Effector memory CD8-positive, alpha-beta T cell (primary cell): ENCODE measurements around the gene DUSP1.
A peak's percentile ranks its signal among the peaks of the same experiment; 100 is the strongest.

Source experiments
- ATAC-seq: fragments of 150-1000 bp; cut with Tn5 transposase; replicated peaks from 2 replicates; pipeline ENCODE4 v1.10.0; 2021; ENCODE audit warnings: mild to moderate bottlenecking, moderate library complexity
- DNase-seq, 3 experiments: peaks; one replicate each; pipeline ENCODE4 v3.0.0; 2021
- H3K27ac Mint-ChIP-seq, 2 donors: one replicate each; pipeline ENCODE4 v1.8.0; 2022; ENCODE audit warnings: mild to moderate bottlenecking in 2 of 2, mixed read lengths in 2 of 2, moderate library complexity in 2 of 2
- H3K27me3 Mint-ChIP-seq, 2 donors: one replicate each; pipeline ENCODE4 v1.8.0; 2022; ENCODE audit warnings: mixed read lengths in 2 of 2
- H3K36me3 Mint-ChIP-seq: one replicate; pipeline ENCODE4 v1.8.0; 2022; ENCODE audit warnings: mild to moderate bottlenecking, moderate library complexity, mixed read lengths; ENCODE audit not compliant: insufficient read depth
- H3K4me1 Mint-ChIP-seq, 2 donors: one replicate each; pipeline ENCODE4 v1.8.0; 2022; ENCODE audit warnings: low read depth in 2 of 2, mixed read lengths in 2 of 2
- H3K4me3 Mint-ChIP-seq, 2 donors: one replicate each; pipeline ENCODE4 v1.8.0; 2022; ENCODE audit warnings: mild to moderate bottlenecking in 2 of 2, mixed read lengths in 2 of 2, moderate library complexity in 2 of 2
- H3K9me3 Mint-ChIP-seq, 2 donors: one replicate each; pipeline ENCODE4 v1.8.0; 2022; ENCODE audit warnings: mixed read lengths in 2 of 2

Gene DUSP1

GRCh38 chr5:172731680-172732074 is 39.3 kb downstream of the DUSP1 start:
- no peak overlapping the region for H3K4me3 Mint-ChIP-seq
- H3K27me3 Mint-ChIP-seq: peaks cover 0 to 6% of the 10 kb centered on the region in 2 donors
- peaks cover 3% of the 10 kb centered on the region for H3K36me3 Mint-ChIP-seq
- ATAC-seq (peak; percentile 87), DNase-seq (peak in 2 of 3 experiments; percentile 21 to 36)
- no peaks in the 10 kb centered on the region for H3K9me3 Mint-ChIP-seq
- peak overlapping the region in 1 of 2 donors; percentile 84 for H3K27ac Mint-ChIP-seq
- peaks cover 0 to 20% of the 10 kb centered on the region in 2 donors for H3K4me1 Mint-ChIP-seq

GRCh38 chr5:172730981-172731679 is 39.9 kb downstream of the DUSP1 start:
- Mint-ChIP-seq H3K9me3 (no peaks in the 10 kb centered on the region), H3K27ac (peak overlapping the region in 1 of 2 donors; percentile 84), H3K4me1 (peaks cover 0 to 21% of the 10 kb centered on the region in 2 donors), H3K36me3 (peaks cover 3% of the 10 kb centered on the region), H3K4me3 (no peak overlapping the region), H3K27me3 (peaks cover 0 to 6% of the 10 kb centered on the region in 2 donors)
- ATAC-seq (peak; percentile 67), DNase-seq (no peak)

DNA sequence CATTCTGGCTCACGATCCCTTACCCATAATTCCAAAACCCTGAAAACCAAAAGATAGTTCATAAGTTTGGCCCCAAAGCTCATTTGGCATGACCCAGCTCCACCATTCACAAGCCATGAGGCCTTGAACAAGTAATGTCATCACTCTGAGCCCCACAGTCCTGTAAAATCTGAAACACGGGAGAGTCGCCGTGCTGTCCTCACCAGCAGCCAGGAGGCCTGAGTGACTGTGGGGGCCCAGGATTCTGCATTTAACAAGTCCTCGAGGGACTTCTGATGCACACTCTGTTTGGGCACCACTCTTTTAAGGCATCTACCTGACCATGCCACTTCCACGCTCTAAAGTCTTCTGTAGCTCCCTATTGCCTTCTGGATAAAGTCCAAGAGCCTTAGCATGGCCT is 40.8 kb downstream of the DUSP1 start:
- DNase-seq: no peak
- no peak overlapping the region for H3K27ac Mint-ChIP-seq
- H3K36me3 Mint-ChIP-seq: peaks cover 3% of the 10 kb centered on the region
- H3K27me3 Mint-ChIP-seq: peaks cover 0 to 6% of the 10 kb centered on the region in 2 donors
- no peak for ATAC-seq
- peaks cover 0 to 22% of the 10 kb centered on the region in 2 donors for H3K4me1 Mint-ChIP-seq
- H3K4me3 Mint-ChIP-seq: no peak overlapping the region
- H3K9me3 Mint-ChIP-seq: no peaks in the 10 kb centered on the region

DNA sequence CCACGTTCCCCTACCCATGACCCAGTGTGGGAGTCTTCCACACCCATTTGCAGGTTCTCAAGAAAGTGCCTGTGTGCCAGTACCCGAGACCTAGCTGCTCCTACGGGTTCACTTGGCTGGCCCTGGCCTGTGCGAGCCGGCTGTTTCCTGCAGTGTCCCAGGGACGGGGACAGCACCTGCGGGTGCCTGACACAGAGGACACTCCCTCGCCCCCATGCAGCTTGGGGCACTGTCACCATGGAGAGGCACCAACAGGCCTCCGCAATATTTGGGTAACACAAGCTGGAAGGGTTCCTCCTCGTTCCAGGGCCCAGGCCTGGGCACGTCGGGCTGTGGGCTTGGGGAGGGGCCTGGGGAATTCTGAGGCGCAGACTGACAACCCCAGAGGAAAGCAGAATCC is 41.4 kb downstream of the DUSP1 start:
- DNase-seq (no peak), ATAC-seq (no peak)
- no peaks in the 10 kb centered on the region for H3K9me3 Mint-ChIP-seq
- H3K27ac Mint-ChIP-seq: no peak overlapping the region
- peaks cover 0 to 20% of the 10 kb centered on the region in 2 donors for H3K4me1 Mint-ChIP-seq
- peaks cover 0 to 6% of the 10 kb centered on the region in 2 donors for H3K27me3 Mint-ChIP-seq
- no peak overlapping the region for H3K4me3 Mint-ChIP-seq
- peaks cover 3% of the 10 kb centered on the region for H3K36me3 Mint-ChIP-seq

DNA sequence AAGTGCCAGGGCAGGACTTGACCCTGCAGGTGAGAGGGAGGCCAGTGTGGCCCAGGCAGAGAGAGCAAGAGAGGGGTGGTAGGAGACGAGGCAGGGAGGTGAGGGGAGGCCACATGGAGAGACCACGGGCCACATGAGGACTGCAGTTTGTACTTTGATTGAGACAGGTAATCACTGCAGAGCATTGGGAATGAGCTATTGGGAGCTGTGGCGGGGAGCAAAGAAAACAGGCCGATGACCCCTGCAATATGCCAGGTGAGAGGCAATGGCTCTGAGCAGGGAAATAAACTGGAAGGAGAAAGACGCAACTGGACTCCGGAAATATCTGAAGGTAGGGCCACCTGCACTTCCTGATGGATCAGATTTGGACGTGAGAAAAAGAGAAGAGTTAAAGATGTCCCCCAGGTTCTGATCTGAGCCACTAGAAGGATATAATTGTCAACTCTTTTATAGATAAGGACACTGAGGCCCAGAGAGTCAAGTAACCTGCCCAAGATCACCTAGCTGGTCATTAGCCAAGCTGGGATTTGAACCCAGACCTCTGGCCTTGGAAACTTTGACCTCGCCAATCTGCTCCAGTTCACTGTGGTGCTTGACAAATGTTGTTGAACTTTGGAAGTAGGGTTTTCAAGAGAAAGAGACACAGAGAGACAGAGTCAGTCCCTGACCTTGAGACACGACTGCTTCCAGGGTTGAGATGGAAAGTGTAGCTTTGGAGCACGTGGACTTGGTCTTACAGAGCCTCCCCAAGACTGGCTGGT is 42.3 kb downstream of the DUSP1 start:
- H3K27ac Mint-ChIP-seq: peak overlapping the region in 1 of 2 donors; percentile 10
- H3K27me3 Mint-ChIP-seq: peaks cover 2 to 6% of the 10 kb centered on the region in 2 donors
- no peak for ATAC-seq
- DNase-seq: no peak
- peaks cover 3% of the 10 kb centered on the region for H3K36me3 Mint-ChIP-seq
- no peaks in the 10 kb centered on the region for H3K9me3 Mint-ChIP-seq
- H3K4me3 Mint-ChIP-seq: no peak overlapping the region
- H3K4me1 Mint-ChIP-seq: peaks cover under 1 to 26% of the 10 kb centered on the region in 2 donors

GRCh38 chr5:172727551-172727950 is 43.4 kb downstream of the DUSP1 start:
- H3K4me3 Mint-ChIP-seq: no peak overlapping the region
- ATAC-seq (no peak), DNase-seq (no peak)
- H3K27me3 Mint-ChIP-seq: peaks cover 5 to 6% of the 10 kb centered on the region in 2 donors
- no peaks in the 10 kb centered on the region for H3K9me3 Mint-ChIP-seq
- H3K36me3 Mint-ChIP-seq: peaks cover 3% of the 10 kb centered on the region
- H3K4me1 Mint-ChIP-seq: peaks cover 10 to 30% of the 10 kb centered on the region in 2 donors
- H3K27ac Mint-ChIP-seq: no peak overlapping the region

GRCh38 chr5:172726966-172727365 is 44.0 kb downstream of the DUSP1 start:
- peaks cover 5 to 6% of the 10 kb centered on the region in 2 donors for H3K27me3 Mint-ChIP-seq
- H3K9me3 Mint-ChIP-seq: no peaks in the 10 kb centered on the region
- DNase-seq: no peak
- H3K4me1 Mint-ChIP-seq: peaks cover 15 to 34% of the 10 kb centered on the region in 2 donors
- H3K27ac Mint-ChIP-seq: no peak overlapping the region
- ATAC-seq: no peak
- peaks cover 6% of the 10 kb centered on the region for H3K36me3 Mint-ChIP-seq
- no peak overlapping the region for H3K4me3 Mint-ChIP-seq

DNA sequence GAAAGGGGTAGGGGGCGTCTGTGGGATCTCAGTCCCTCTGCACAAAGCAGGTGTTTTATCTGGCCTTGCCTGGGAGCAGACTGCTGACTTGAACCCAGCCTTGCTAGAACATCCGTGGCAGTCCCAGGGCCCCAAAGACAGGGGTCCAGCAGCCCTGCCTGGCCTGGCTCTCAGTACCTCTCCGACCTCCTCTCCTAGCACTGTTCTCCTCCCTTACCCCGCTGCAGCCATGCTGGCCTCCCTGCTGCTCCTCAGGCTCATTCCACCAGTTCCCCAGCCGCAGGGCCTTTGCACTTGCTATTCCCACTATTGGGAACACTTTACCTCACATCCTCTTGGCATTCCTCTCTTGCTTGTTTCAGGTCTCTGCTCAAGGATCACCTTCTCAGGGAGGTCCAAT is 45.2 kb downstream of the DUSP1 start:
- no peak overlapping the region for H3K4me3 Mint-ChIP-seq
- no peak for ATAC-seq
- peaks cover 6% of the 10 kb centered on the region for H3K36me3 Mint-ChIP-seq
- peaks cover 5 to 6% of the 10 kb centered on the region in 2 donors for H3K27me3 Mint-ChIP-seq
- H3K27ac Mint-ChIP-seq: no peak overlapping the region
- no peak for DNase-seq
- no peaks in the 10 kb centered on the region for H3K9me3 Mint-ChIP-seq
- peaks cover 23 to 41% of the 10 kb centered on the region in 2 donors for H3K4me1 Mint-ChIP-seq

DNA sequence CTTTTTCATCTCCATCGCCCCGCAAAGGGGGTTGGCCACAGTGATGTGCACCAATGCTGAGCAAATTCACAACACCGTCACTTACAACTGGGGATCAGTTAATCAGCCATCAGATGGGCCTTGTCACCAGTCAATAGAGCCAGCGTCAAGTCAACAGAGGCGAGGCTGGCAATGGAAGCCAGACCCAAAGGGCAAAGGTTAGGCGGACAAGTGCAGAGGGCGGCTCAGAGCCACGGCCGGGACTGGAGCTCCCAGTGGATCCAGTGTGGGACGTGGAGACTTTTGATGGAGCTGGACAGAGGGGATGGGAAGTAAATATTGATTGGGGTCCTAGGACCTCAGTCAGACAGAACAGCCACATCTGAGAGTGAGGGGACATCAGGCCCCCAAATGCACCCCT is 45.7 kb downstream of the DUSP1 start:
- no peak overlapping the region for H3K27ac Mint-ChIP-seq
- DNase-seq: no peak
- peaks cover 6% of the 10 kb centered on the region for H3K36me3 Mint-ChIP-seq
- peaks cover 5 to 6% of the 10 kb centered on the region in 2 donors for H3K27me3 Mint-ChIP-seq
- H3K9me3 Mint-ChIP-seq: no peaks in the 10 kb centered on the region
- H3K4me3 Mint-ChIP-seq: no peak overlapping the region
- no peak for ATAC-seq
- H3K4me1 Mint-ChIP-seq: peaks cover 23 to 40% of the 10 kb centered on the region in 2 donors

GRCh38 chr5:172724242-172725183 is 46.5 kb downstream of the DUSP1 start:
- H3K4me1 Mint-ChIP-seq: peaks cover 23 to 44% of the 10 kb centered on the region in 2 donors
- no peaks in the 10 kb centered on the region for H3K9me3 Mint-ChIP-seq
- DNase-seq (no peak), ATAC-seq (no peak)
- H3K27me3 Mint-ChIP-seq: peaks cover 5 to 6% of the 10 kb centered on the region in 2 donors
- H3K36me3 Mint-ChIP-seq: peaks cover 6% of the 10 kb centered on the region
- no peak overlapping the region for H3K4me3 Mint-ChIP-seq
- H3K27ac Mint-ChIP-seq: no peak overlapping the region

DNA sequence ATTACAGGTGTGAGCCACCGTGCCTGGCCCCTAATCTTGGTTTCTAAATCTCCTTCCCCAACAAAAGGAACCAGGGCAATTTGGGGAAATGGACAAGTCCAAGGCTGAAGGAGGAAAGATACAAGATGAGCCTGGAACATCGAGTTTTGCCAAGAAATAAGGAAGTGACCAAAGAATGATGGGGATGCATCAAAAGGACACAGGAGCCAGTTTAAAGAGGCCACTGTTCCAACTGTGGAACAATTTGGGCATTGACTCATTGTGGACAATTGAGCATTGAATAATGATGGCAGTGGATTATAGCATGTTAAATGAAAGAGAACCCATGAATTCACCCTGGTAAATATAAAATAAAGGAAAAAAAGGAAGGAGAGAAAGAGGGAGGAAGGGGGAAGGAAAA is 47.5 kb downstream of the DUSP1 start:
- ATAC-seq (no peak), DNase-seq (no peak)
- Mint-ChIP-seq H3K9me3 (no peaks in the 10 kb centered on the region), H3K4me3 (no peak overlapping the region), H3K4me1 (peaks cover 23 to 43% of the 10 kb centered on the region in 2 donors), H3K27ac (no peak overlapping the region), H3K36me3 (peaks cover 6% of the 10 kb centered on the region), H3K27me3 (peaks cover 5 to 6% of the 10 kb centered on the region in 2 donors)

DNA sequence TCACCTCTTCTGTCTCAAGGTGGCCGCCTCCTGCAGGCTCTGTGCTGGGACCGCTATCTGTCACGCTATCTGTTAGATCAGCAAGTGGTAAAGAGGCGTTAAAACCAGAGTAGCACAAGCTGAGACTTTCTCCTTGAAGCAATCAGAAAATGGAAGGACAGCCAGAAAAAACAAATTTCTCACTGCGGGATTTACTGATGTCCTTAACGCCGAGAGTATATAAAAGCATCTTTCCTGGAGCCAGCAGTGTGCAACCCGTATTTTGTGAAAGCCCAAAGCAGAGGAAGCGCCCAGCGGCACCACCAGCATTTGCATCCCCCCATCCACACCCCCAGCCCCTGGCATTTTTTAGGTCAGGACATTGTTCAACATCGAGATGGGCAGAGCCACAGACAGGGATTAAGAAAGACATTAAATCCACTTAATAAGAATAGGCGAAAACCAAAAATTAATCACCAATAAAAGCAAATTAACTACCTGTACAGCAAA is 48.6 kb downstream of the DUSP1 start:
- Mint-ChIP-seq H3K4me3 (peak overlapping the region; percentile 82), H3K27ac (peak overlapping the region; percentile 90 to 91), H3K27me3 (peaks cover 5 to 6% of the 10 kb centered on the region in 2 donors), H3K36me3 (peaks cover 2% of the 10 kb centered on the region), H3K9me3 (no peaks in the 10 kb centered on the region), H3K4me1 (peaks cover 26 to 41% of the 10 kb centered on the region in 2 donors)
- DNase-seq (peak; percentile 61 to 65 (median 63)), ATAC-seq (peak; percentile 99)
